SU-DHL-6 (cell line): ENCODE measurements around the gene DDX5.

Experiments
- CTCF ChIP-seq: fragments of 200-600 bp; sonication (generic); IDR thresholded peaks from one replicate; pipeline ENCODE4 v1.5.1; 2017; ENCODE audit warnings: antibody characterized with exemption, mild to moderate bottlenecking, low read length, moderate library complexity; ENCODE audit not compliant: insufficient read depth, poor library complexity, severe bottlenecking
- EZH2phosphoT487 ChIP-seq: fragments of 200-600 bp; sonication (generic), shearing (Covaris generic); conservative IDR thresholded peaks from 2 replicates; pipeline ENCODE4 v1.6.1; 2018; ENCODE audit warnings: mild to moderate bottlenecking, antibody characterized with exemption, low read length, moderate library complexity, mixed read lengths

DNA sequence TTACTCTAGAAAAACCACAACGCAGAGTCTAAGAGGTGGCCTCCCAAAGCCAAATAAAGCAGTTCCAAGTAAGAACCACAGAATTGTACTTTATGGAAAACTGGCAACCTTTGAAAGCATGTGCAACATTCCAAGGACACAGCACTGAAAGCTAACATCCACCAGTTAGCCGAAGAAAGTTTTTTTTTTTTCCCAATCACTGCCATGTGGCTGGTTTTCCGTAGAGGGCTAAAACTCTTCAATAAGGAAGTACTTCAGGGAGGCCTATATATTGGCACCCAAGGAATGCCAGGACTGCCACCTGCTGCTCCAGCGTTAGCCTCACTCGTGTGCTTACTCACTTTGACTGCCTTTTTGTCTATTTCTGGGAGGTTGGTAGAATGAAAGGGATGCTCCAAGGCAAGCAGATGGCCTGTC is 25.9 kb upstream of the DDX5 start:
- no peak for TF ChIP-seq CTCF
- TF ChIP-seq EZH2phosphoT487 = no peak
